AG08395 (cell line): ENCODE results near the gene TMEM63B.
"Not testable (repeated sequence)": the region's sequence is repeated elsewhere in the genome, so short reads cannot be mapped to it uniquely, and the experiment has no call there.

Experiments used
- DNase-seq: peaks from one replicate; pipeline ENCODE4 v3.0.0; 2012; ENCODE audit warnings: mixed read lengths, low spot score

The TMEM63B gene

DNA sequence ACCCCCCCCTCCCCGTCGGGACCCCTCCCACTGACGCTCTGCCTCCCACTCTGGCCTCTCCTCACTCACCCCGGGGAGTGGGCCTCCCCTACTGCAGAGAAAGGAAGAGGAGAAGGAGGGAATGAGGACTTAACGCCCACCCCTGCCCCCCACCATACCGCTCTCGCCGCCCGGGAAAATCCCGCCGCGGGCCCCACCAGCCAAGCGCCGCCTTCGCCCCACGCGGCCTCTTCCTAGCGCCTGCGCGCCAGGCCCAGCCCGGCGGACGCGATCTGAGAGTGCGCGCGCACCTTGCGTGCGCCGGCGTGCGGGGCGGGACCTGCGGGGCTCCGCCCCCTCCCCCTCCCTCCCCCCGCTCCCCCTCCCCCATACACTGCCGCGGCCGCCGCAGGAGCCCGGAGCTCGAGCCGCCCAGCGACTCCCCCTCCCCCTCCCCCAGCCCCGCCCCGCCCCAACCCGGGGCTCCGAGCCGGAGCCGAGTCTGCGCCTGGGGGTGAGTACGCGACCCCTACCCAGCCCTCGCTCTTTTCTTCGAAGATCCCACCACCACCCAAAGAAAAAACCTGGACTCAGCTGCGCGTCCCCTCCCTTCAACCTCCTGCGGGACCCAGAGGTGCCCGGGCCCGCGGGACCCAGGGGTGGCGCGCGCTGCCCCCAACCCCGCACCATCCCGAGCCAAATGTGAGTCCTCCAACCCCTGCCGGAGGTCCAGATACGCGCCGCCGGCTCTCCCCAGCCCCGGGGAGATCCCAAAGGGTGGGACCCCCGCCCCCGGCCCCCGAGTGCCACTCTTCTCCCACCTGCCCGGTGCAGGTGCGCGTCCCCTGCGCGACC lies at the start of gene TMEM63B, which contains the start of gene MRPL14:
Gene TMEM63B (plus strand): TSS at position 369 of the 834 bp plus-strand sequence. CDS start 7,031 bp downstream, outside the sequence.
Gene MRPL14 (minus strand): TSS at position 267 of the 834 bp plus-strand sequence. CDS start 10,841 bp downstream, outside the sequence.
- DNase-seq = peak; percentile 100

DNA sequence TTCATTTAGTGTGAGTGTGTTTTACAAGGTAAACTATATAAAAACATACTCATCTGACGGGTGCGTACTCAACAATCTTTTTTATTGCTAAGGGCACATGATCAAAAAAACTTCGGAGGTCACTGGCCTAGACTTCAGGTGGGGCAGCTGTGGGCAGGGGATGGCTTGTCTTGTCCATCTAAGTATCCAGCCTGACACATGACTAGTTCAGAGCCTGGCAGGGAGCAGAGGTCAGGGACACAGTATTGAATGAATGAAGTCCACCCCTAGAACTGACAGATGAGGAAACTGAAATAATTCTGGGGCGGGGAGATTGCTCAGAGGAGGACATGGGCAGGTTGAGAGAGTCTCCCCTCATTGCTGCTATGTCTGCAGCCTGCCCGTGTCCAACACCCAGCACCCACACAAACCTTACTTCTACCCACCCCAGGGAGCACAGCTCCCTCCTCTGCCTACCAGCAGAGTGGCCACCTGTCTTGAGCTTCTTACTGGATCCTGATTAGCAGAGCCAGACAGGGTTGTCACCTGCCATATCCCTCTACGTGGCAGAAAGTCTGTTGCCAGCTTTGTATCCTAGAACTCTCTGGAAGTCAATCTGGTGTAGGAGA lies 49.0 kb upstream of the TMEM63B start:
- no peak for DNase-seq

DNA sequence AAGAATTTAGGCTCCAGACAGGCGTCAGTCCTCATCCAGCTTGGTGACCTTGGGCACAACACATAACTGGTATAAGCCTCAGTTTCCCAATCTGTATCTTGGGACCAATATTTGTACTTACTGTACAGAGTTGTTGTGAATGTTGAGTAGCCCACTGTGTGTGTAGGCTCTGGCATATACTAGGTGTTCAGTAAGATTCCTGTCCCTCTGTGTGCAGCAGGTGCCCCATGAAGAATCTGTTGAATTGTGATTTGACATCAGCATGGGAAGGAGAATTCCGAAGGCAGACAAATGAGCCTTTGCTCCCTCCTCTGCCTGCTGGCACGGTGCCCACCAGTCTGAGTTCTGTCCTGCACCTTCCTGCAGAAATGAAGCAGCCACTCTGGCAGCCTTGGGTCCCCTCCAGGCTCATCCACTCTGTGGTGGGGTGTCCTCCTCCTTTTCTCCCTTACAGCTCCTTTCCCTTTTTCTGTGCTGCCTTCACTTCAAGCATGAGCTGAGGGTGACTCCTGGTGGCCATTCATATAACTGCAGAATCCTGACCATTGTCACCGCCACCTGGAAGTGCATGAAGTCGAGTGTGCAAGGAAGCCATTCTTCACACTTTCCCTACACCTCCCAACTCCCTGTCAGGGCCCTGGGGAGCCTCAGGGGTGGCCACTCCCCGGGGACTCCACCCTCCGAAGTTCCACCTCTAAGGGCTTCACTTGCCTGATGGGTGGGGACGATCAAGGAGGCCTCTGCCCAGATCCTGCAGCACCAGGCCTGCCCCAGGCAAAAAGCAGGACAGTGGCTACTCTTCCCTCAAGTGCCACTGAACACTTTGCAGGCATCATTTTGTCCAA lies 48.3 kb upstream of the TMEM63B start:
- peak; percentile 82 for DNase-seq

DNA sequence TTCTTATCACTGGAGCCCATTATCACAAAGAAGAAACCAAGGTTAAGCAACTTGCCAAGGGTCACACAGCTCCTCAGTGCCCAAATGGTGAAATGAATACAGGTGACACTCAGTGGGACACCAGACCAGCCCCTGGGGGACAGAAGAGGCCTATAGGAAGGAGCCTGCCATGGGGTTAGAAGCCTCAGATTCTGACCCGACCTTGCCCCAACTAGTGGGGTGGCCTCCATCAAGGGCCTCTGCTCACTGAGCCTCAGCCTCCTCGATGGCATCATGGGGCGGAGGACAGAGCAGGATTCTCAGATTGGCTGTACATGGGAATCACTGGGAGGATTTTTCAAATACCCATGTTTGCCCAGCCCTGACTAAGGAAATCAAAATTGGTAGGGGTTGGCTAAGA lies 47.7 kb upstream of the TMEM63B start:
- DNase-seq = no peak

DNA sequence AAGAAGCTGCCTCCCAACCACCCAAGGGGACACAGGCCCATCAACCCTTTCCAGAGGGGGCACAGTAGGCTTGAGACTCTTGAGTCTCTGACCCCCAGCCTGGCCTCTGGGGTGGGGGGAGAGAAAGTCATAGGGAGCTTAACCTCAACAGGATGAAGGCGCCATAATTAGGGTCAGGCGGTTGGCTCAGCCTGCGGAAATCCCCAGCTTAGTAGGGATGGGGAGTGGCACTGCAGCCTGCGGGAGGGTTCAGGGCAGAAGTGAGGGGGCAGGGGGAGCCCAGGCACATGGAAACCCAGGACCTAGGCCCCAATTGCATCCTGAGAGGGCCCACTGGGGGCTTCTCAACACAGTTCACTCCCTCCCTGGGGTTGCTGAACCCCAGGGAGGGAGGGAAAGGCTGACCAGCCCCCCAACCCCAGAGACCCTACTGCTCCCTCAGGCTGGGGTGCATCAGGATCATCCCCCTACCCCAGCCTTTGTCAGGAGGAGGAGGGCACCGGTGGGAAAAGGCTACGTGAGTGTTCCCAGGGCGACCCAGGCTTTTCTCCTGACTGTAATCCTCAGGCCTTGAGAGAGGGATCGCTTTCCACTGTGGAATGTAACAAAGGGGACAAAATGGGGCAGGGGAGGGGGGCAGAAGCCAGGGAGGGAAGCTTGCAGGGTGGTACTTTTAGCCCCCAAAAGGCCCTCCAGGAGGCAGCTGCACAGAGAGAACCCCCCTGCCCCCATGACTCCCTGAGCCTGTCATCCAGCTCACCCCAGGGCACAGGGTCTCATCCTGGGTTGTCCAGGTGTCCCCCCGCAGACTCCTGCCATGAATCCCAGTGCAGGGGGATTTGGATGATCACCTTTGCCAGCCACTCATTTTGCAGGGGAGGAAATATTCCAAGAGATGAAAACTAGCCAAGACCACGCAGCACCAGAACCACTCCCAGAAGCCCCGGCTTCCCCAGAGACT lies 46.5 kb upstream of the TMEM63B start:
- no peak for DNase-seq

DNA sequence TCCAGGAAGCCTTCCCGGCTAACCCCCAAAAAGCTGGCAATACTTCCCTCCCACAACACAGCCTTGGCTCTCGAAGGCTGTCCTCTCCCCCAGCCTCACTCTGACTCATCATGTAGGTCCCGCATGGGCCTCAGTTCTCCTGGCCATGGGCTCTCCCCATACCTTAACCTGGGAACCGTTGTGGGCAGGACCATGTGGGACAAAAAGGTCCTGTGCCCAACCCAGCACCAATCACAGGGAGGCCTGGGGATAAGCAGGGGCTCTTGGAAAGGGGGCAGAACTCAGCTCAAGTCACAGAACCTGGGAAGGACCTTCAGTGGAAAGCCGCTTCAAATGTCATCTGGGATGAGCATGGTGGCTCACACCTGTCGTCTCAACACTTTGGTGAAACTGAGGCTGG lies 45.6 kb upstream of the TMEM63B start:
- DNase-seq = no peak

DNA sequence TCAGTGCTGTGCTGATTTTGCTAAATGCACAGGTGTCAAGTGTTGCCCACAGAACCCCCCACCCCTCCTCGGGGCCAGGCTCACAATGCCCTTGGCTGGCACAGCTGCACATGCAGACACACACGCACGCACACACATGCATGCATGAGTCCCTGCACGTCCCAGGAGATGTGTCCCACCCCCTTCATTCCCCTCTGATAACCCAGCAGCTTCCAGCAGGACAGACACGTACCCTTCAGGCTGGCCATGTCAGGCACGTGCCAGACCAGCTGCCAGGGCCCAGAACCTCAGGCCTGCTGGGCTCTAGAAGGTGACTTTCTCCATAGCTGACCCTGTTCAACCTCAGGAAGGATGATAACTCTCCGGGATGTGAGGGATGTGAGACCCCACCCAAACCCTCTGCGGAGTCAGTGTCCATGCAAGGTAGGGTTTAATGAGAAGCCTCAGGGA lies 44.5 kb upstream of the TMEM63B start:
- DNase-seq = no peak

DNA sequence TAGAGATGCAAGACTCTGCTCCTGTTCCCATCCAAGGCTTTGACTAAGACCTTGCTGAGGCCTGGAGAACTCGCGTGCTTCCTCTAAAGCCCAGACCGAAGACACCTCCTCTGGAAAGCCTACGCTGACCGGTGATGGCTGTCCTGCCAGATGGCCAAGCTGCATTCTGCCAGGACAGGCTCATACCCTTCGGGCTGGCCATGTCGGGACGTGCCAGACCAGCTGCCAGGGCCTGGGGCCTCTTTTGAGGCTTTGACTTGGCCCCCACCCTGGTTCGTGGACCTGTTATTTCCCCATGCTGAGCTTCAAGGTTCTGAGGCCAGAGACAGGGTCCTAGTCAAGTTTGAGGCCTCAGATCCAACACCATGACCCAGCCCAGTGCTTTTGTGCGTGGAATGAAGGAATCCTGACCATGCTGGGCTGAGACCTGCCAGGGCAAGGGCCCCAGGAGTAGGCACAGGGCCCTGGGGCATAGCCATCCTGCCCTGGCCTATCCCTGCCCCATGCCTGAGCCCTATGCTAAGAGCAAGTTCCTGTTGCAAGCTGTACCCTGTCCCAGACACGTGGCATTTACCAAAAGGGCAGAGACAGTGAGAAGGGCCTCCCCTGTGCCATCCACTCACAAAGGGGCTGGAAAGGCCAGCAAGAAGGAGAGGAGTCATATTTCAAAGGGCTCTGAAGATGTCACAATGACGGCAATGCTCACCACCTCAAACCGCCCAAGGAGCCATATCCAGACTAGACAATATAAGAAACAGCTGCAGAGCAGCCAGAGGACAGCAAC lies 42.9 kb upstream of the TMEM63B start:
- peak; percentile 38 for DNase-seq

DNA sequence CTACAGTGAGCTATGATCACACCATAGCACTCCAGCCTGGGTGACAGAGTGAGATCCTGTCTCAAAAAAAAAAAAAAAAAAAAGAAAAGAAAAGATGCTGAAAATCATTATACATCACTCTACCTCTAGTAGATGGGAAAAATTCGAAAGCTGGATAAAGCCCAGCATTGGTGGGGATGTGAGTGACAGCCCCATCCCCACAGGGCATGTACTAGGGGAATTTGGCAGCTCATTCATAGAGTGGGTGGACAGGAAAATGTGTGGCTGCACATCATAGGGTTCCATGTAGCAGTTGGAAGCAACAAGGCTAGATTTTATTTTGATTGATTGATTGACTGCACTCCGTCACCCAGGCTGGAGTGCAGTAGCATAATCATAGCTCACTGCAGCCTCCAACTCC lies 42.1 kb upstream of the TMEM63B start:
- no peak for DNase-seq

DNA sequence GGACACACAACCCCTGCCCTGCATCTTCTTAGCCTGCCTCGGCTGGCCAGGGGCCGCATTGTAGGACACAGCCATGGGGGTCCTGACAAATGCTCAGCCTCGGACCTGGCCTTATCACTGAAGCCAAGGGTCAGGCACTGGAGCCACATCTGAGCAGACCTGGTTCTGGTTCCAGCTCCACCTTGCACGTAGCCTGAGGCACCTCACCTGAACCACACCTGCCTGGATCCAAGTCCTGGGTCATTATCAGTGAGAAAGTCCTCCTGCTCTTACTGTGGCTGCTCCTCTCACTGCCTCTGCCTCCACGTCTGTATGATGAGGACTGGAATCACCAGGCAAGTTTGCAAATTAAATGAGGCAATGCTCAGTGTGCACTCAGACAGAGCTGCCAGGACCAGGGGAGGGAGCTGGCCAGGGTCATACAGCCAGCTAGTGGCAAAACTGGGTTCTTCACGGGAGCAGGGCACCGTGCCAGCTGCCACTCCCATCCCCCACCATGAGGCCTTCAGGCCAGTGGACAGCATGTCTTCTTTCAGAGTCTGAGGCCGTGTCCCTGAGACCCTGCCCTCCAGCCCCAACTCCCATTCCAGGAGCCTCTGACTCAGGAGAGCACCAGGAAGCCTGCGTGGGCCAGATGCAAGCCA lies 40.3 kb upstream of the TMEM63B start:
- no peak for DNase-seq

DNA sequence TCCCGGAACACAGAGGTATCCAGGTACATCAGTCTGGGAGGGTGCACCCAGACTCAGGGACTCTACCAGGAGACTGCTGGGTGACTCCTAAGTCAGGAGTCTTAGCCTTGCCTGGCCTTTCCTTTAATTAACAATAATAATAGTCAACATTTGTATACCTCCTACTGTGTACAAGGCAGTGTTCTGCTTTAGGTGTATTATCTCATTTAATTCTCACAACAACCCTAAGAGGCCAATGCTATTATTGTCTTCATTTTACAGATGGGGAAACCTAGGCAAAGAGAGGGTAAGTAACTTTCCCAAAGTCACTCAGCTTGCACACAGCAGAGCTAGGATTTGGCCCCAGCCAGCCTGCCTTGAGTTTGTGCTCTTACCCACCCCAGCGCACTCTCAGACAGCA lies 39.7 kb upstream of the TMEM63B start:
- DNase-seq = no peak

DNA sequence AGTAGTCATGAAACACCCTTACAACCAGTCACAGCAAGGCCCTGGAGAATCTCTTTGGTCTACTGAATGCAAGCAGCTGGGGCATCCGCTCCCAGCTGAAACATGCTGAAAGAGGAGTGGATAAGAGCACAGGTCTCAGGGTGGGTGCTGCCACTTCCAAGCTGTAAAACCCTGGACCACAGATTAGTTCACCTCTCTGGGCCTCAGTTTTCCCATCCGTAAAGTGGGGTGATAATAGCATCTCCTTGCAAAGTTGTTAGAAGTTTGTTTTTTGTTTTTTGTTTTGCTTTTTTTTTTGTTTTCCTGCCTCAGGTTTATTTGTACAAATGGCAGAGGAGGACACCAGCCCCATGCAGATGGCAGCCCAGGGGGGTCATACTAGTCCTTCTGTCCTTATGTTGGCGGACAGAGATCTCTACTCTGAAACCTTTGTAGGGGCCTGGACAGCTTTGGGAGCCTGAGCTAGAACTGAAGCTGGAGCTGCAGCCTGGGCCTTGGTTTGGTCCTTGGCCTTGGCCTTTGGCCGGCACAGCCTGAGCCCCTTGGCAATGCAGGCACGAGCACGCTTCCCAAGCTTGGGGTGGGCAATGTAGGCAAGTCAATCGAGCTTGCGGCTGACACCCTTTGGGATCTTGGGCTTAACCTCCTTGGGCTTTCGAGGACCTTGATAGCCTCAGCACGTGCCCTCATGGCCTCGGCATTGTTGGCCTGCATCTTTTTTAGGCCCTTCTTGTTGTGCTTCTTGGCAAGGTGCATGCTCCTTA lies 38.3 kb upstream of the TMEM63B start:
- DNase-seq = no peak

DNA sequence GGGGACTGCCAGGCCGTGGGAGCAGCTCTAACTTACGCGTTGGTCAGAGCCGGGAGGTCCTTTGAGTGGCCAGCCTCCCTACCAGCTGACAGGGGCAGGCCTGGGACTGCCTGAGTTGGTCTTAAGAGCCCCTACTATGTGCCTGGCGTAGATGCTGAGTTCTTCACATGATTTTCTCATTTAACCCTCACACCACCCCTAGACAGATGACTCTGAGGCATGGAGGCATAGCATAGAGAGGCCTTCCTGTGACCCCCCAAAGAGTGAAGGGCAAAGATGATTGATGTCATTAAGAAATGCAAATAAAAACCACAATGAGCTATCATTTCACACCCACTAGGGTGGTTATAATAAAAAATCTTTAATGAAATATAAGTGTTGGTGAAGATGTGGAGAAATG lies 36.9 kb upstream of the TMEM63B start:
- DNase-seq = no peak

DNA sequence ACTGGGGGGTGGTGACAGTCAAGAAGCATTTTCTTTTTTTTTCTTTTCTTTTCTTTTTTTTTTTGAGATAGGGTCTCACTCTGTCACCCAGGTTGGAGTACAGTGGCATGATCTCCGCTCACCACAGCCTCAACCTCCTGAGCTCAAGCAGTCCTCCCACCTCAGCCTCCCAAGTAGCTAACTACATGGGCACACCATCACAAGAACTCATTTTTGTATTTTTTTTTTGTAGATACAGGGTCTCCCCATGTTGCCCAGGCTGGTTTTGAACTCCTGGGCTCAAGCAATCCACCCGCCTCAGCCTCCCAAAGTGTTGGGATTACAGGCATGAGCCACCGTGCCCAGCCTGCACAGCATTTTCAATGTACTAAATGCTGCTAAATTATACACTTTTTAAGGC lies 36.0 kb upstream of the TMEM63B start:
- DNase-seq = not testable (repeated sequence)

DNA sequence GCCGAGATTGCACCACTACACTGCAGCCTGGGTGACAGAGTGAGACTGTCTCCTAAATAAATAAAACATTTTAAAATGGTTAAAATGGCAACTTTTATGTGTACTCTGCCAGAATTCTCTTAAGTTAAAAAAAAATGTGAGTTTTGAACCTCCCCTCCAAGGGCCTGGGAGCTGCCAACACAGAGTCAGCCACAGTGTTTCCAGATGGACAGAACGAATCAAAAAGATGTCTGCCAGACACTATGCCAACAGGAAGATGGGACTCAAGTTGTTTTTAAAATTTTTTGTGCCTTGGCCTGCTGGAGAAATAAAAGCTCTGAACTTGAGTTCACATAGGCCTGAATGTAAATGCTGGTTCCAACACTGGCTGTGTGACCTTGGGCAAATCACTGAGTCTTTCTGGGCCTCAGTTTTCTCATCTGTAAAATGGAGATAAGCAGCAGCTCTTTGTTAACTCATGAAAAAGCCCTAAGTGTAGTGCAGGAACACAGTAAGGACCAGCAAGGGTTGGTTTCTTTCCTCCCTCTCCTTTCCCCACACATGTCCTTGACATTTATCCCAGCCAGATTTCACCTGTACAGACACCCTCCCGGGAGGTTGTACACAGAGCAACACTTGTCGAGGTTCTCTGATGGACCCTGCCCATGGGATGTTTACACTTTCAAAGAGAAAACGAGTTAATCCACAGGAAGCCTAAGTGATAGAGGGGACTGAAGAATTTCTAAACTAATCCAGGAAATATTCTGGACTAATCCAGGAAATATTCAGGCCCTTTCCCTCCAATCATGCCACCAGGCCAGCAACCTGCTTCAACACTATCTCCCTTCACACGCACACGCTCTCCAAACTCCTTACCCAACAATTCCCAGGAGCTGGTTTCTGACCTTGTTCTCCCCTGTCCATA lies 35.1 kb upstream of the TMEM63B start:
- DNase-seq = no peak

DNA sequence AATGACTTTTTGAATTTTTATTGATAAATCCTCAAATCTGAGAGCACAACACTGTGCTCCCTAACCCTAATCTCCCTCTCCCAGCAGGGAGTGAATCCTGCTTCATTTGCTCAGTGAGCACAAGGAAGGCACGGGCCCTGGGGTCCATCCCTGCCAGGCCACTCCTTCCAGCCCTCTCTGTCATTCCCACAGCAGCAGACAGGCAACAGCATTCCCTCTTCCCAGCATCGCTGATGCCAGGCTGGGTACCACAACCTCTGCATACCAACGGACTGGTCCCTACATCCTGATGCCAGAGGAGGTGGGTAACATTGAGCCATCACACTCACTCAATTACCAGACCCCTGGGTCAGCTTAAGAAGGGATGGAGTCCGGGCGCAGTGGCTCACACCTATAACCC lies 34.3 kb upstream of the TMEM63B start:
- no peak for DNase-seq

DNA sequence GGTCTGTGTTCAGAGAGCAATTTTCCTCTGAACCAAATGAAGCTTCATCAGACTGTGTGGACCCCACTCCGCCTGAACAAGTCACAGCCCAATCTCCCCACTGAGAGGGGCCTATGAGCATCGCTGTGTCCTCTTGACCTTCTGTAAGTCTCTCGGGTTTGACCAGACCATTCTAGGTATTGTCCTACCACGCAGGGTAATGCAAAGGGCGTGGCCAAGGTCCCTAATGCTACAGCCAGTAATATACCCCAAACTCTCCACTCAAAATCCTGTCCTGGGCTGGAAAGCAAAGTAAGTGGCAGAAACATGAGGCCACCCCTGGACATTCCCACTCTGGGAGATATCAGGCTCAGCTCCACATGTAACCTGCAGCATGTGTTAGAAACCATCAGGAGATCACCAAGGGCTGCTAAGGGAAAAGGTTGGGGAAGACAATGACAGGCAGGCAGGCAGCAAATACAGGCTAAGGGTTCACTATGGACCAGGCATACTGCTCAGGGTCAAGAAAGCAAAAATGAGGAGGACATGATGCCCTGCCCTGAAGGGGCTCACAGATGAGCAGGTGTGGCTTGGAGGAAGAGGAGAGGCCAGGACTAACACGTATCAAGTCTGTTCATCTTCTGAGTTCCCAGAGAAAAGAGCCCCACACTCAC lies 33.5 kb upstream of the TMEM63B start:
- DNase-seq = no peak
